SU-DHL-6 (cell line): ENCODE measurements around the gene SLC4A8.

Source experiments
- CTCF ChIP-seq: fragments of 200-600 bp; sonication (generic); IDR thresholded peaks from one replicate; pipeline ENCODE4 v1.5.1; 2017; ENCODE audit warnings: antibody characterized with exemption, mild to moderate bottlenecking, low read length, moderate library complexity; ENCODE audit not compliant: insufficient read depth, poor library complexity, severe bottlenecking
- EZH2phosphoT487 ChIP-seq: fragments of 200-600 bp; sonication (generic), shearing (Covaris generic); conservative IDR thresholded peaks from 2 replicates; pipeline ENCODE4 v1.6.1; 2018; ENCODE audit warnings: mild to moderate bottlenecking, antibody characterized with exemption, low read length, moderate library complexity, mixed read lengths

- no peak for TF ChIP-seq CTCF
- TF ChIP-seq EZH2phosphoT487: no peak
These were observed 18.3 kb upstream of the SLC4A8 start for GRCh38 chr12:51406290-51406689.
